Neutrophil (primary cell): ENCODE results near the gene VAC14.

Experiments
- H3K27ac ChIP-seq: fragments of 200-600 bp; sonication (generic); 2 replicates; pipeline ENCODE4 v1.5.1; 2016; ENCODE audit warnings: mild to moderate bottlenecking, moderate library complexity
- H3K27me3 ChIP-seq: fragments of 200-600 bp; sonication (generic); 2 replicates; pipeline ENCODE4 v1.6.0; 2016; ENCODE audit warnings: mild to moderate bottlenecking
- H3K36me3 ChIP-seq: fragments of 200-600 bp; sonication (generic); 2 replicates; pipeline ENCODE4 v1.5.1; 2017
- H3K4me1 ChIP-seq, 2 experiments: fragments of 200-600 bp in 1 of 2; sonication (generic) in 1 of 2; 1 replicate in 1 of 2; 2 replicates in 1 of 2; pipeline versions ENCODE4 v1.5.1 to v1.6.1; 2013 to 2016; ENCODE audit warnings: low read depth in 1 of 2, low read length in 1 of 2, mild to moderate bottlenecking in 1 of 2, moderate library complexity in 1 of 2; ENCODE audit not compliant: control insufficient read depth in 1 of 2, insufficient read depth in 1 of 2
- H3K4me3 ChIP-seq, 2 experiments: fragments of 200-600 bp in 1 of 2; sonication (generic) in 1 of 2; 1 replicate in 1 of 2; 2 replicates in 1 of 2; pipeline ENCODE4 v1.5.1; 2013 to 2016; ENCODE audit warnings: low read depth in 1 of 2, low read length in 1 of 2, mild to moderate bottlenecking in 1 of 2, moderate library complexity in 1 of 2
- H3K9me3 ChIP-seq: fragments of 200-600 bp; sonication (generic); 2 replicates; pipeline ENCODE4 v1.5.1; 2016
- CTCF ChIP-seq: fragments of 200-600 bp; sonication (generic); IDR thresholded peaks from 2 replicates; pipeline ENCODE4 v1.5.1; 2016; ENCODE audit warnings: antibody characterized with exemption

Gene VAC14

GRCh38 chr16:70715860-70716357 is 85.0 kb downstream of the VAC14 start:
- Histone ChIP-seq H3K4me3 (no peak overlapping the region), H3K27me3 (no peaks in the 10 kb centered on the region)
- TF ChIP-seq CTCF = no peak

GRCh38 chr16:70715055-70715858 is 85.7 kb downstream of the VAC14 start:
- H3K36me3 ChIP-seq = peaks cover 19% of the 10 kb centered on the region
- no peaks in the 10 kb centered on the region for H3K9me3 ChIP-seq
- H3K4me3 ChIP-seq = no peak overlapping the region
- H3K27me3 ChIP-seq = no peaks in the 10 kb centered on the region
- no peak for TF ChIP-seq CTCF
- no peak overlapping the region for H3K27ac ChIP-seq
- H3K4me1 ChIP-seq = no peaks in the 10 kb centered on the region

More at GRCh38 chr16:70715860-70716357, 85.0 kb downstream of the VAC14 start:
- no peak overlapping the region for H3K27ac ChIP-seq
- no peaks in the 10 kb centered on the region for H3K4me1 ChIP-seq
- peaks cover 15% of the 10 kb centered on the region for H3K36me3 ChIP-seq
- no peaks in the 10 kb centered on the region for H3K9me3 ChIP-seq

- H3K36me3 ChIP-seq = peaks cover 15% of the 10 kb centered on the region
- H3K4me1 ChIP-seq = no peaks in the 10 kb centered on the region
- no peaks in the 10 kb centered on the region for H3K9me3 ChIP-seq
- TF ChIP-seq CTCF = no peak
- H3K27ac ChIP-seq = no peak overlapping the region
- H3K4me3 ChIP-seq = no peak overlapping the region
- H3K27me3 ChIP-seq = no peaks in the 10 kb centered on the region
Measured at GRCh38 chr16:70714581-70715054, 86.3 kb downstream of the VAC14 start.

GRCh38 chr16:70713824-70714223 is 87.1 kb downstream of the VAC14 start:
- Histone ChIP-seq H3K4me3 (no peak overlapping the region), H3K4me1 (no peaks in the 10 kb centered on the region), H3K36me3 (peaks cover 14% of the 10 kb centered on the region), H3K27me3 (no peaks in the 10 kb centered on the region), H3K9me3 (no peaks in the 10 kb centered on the region), H3K27ac (no peak overlapping the region)
- no peak for TF ChIP-seq CTCF

GRCh38 chr16:70713342-70713741 is 87.6 kb downstream of the VAC14 start:
- peaks cover 16% of the 10 kb centered on the region for H3K36me3 ChIP-seq
- no peak overlapping the region for H3K27ac ChIP-seq

More at GRCh38 chr16:70713342-70713741, 87.6 kb downstream of the VAC14 start:
- no peak for TF ChIP-seq CTCF
- Histone ChIP-seq H3K9me3 (no peaks in the 10 kb centered on the region), H3K4me1 (no peaks in the 10 kb centered on the region), H3K4me3 (no peak overlapping the region), H3K27me3 (no peaks in the 10 kb centered on the region)
